WERI-Rb-1 (cell line): ENCODE results near the gene C10orf71.

Experiments used
- DNase-seq: peaks from one replicate; pipeline ENCODE4 v3.0.0-alpha.2; 2020
- H3K27ac ChIP-seq: fragments of 250-450 bp; sonication (Bioruptor Pico); 2 replicates; pipeline ENCODE4 v1.5.1; 2020; ENCODE audit warnings: mild to moderate bottlenecking, moderate library complexity
- H3K27me3 ChIP-seq: fragments of 250-450 bp; sonication (Bioruptor Pico); 2 replicates; pipeline ENCODE4 v1.5.1; 2021; ENCODE audit warnings: mild to moderate bottlenecking, low read depth, moderate library complexity; ENCODE audit not compliant: insufficient read depth, severe bottlenecking
- H3K36me3 ChIP-seq: fragments of 250-450 bp; sonication (Bioruptor Pico); 2 replicates; pipeline ENCODE4 v1.5.1; 2020; ENCODE audit warnings: mild to moderate bottlenecking, moderate library complexity
- H3K4me3 ChIP-seq: 2 replicates; pipeline ENCODE4 v1.5.1; 2011; ENCODE audit warnings: low read depth, mild to moderate bottlenecking, control low read depth, low read length
- H3K9me3 ChIP-seq: fragments of 250-450 bp; sonication (Bioruptor Pico); 2 replicates; pipeline ENCODE4 v1.5.1; 2021; ENCODE audit warnings: mild to moderate bottlenecking, moderate library complexity; ENCODE audit not compliant: severe bottlenecking
- CTCF ChIP-seq: IDR thresholded peaks from 2 replicates; pipeline ENCODE4 v1.5.1; 2011; ENCODE audit warnings: low read depth, mild to moderate bottlenecking, control low read depth, inconsistent platforms, low read length

C10orf71 gene

GRCh38 chr10:49270565-49270964 is 28.4 kb upstream of the C10orf71 start:
- Histone ChIP-seq H3K4me3 (no peak overlapping the region), H3K27me3 (peaks cover 10% of the 10 kb centered on the region), H3K27ac (no peak overlapping the region), H3K36me3 (no peaks in the 10 kb centered on the region), H3K9me3 (no peaks in the 10 kb centered on the region)
- no peak for DNase-seq
- no peak for TF ChIP-seq CTCF

GRCh38 chr10:49271346-49271745 is 27.6 kb upstream of the C10orf71 start:
- DNase-seq: no peak
- Histone ChIP-seq H3K36me3 (no peaks in the 10 kb centered on the region), H3K9me3 (no peaks in the 10 kb centered on the region), H3K4me3 (no peak overlapping the region), H3K27ac (no peak overlapping the region), H3K27me3 (peaks cover 10% of the 10 kb centered on the region)
- TF ChIP-seq CTCF: no peak

- H3K36me3 ChIP-seq: no peaks in the 10 kb centered on the region
- H3K27me3 ChIP-seq: peaks cover 10% of the 10 kb centered on the region
- no peak overlapping the region for H3K4me3 ChIP-seq
- TF ChIP-seq CTCF: no peak
- no peaks in the 10 kb centered on the region for H3K9me3 ChIP-seq
- no peak for DNase-seq
- H3K27ac ChIP-seq: no peak overlapping the region
Measured at GRCh38 chr10:49272251-49273081, 26.5 kb upstream of the C10orf71 start.

GRCh38 chr10:49273082-49273465 is 25.9 kb upstream of the C10orf71 start:
- H3K4me3 ChIP-seq: no peak overlapping the region
- DNase-seq: no peak
- H3K36me3 ChIP-seq: no peaks in the 10 kb centered on the region
- no peak overlapping the region for H3K27ac ChIP-seq
- H3K27me3 ChIP-seq: peaks cover 10% of the 10 kb centered on the region
- H3K9me3 ChIP-seq: no peaks in the 10 kb centered on the region
- TF ChIP-seq CTCF: no peak

- no peak for TF ChIP-seq CTCF
- Histone ChIP-seq H3K4me3 (no peak overlapping the region), H3K9me3 (no peaks in the 10 kb centered on the region), H3K27me3 (peaks cover 10% of the 10 kb centered on the region), H3K36me3 (no peaks in the 10 kb centered on the region), H3K27ac (no peak overlapping the region)
- no peak for DNase-seq
Measured at GRCh38 chr10:49273626-49274025, 25.3 kb upstream of the C10orf71 start.

- Histone ChIP-seq H3K36me3 (no peaks in the 10 kb centered on the region), H3K4me3 (no peak overlapping the region), H3K27me3 (peaks cover 10% of the 10 kb centered on the region), H3K27ac (no peak overlapping the region), H3K9me3 (no peaks in the 10 kb centered on the region)
- no peak for TF ChIP-seq CTCF
- DNase-seq: no peak
Measured at GRCh38 chr10:49274886-49275285, 24.1 kb upstream of the C10orf71 start.
